ENCODE data around the gene PTGR2. TPM values are rescaled to one million over a fixed set of nuclear protein-coding genes. Genes with fewer than 3 reads are reported as not detected.
"Not testable (repeated sequence)": the region's sequence is repeated elsewhere in the genome, so short reads cannot be mapped to it uniquely, and the experiment has no call there.

Gene PTGR2
- total RNA-seq, 2 donors from 2014 or later: 1.3 to 1.4 TPM

- no peak for DNase-seq
- H3K4me1 Mint-ChIP-seq: peaks cover 3% of the 10 kb centered on the region
- no peaks in the 10 kb centered on the region for H3K36me3 Mint-ChIP-seq (ENCODE audit: low read depth)
- H3K4me3 Mint-ChIP-seq: no peak overlapping the region
- no peaks in the 10 kb centered on the region for H3K9me3 ChIP-seq (ENCODE audit: control insufficient read depth, low read length, poor library complexity, severe bottlenecking)
- no peaks in the 10 kb centered on the region for H3K27me3 Mint-ChIP-seq
- H3K27ac Mint-ChIP-seq: no peak overlapping the region
- no peak for ATAC-seq
Observed at GRCh38 chr14:73823339-73823885, 28.2 kb upstream of the PTGR2 start.

GRCh38 chr14:73824127-73824526 is 27.5 kb upstream of the PTGR2 start:
- no peaks in the 10 kb centered on the region for H3K36me3 Mint-ChIP-seq (ENCODE audit: low read depth)
- no peaks in the 10 kb centered on the region for H3K9me3 ChIP-seq (ENCODE audit: control insufficient read depth, low read length, poor library complexity, severe bottlenecking)
- ATAC-seq (no peak), DNase-seq (no peak)
- no peaks in the 10 kb centered on the region for H3K27me3 Mint-ChIP-seq
- no peak overlapping the region for H3K27ac Mint-ChIP-seq
- peaks cover 5% of the 10 kb centered on the region for H3K4me1 Mint-ChIP-seq
- H3K4me3 Mint-ChIP-seq: no peak overlapping the region

- no peaks in the 10 kb centered on the region for H3K9me3 ChIP-seq (ENCODE audit: control insufficient read depth, low read length, poor library complexity, severe bottlenecking)
- DNase-seq (no peak), ATAC-seq (no peak)
- H3K4me3 Mint-ChIP-seq: no peak overlapping the region
- no peaks in the 10 kb centered on the region for H3K27me3 Mint-ChIP-seq
- peaks cover 7% of the 10 kb centered on the region for H3K4me1 Mint-ChIP-seq
- H3K27ac Mint-ChIP-seq: no peak overlapping the region
- no peaks in the 10 kb centered on the region for H3K36me3 Mint-ChIP-seq (ENCODE audit: low read depth)
Observed at GRCh38 chr14:73824536-73824935, 27.1 kb upstream of the PTGR2 start.

GRCh38 chr14:73825551-73826188 is 26.0 kb upstream of the PTGR2 start:
- ATAC-seq (peak; percentile 98), DNase-seq (peak; percentile 54 to 70 (median 62))
- no peaks in the 10 kb centered on the region for H3K36me3 Mint-ChIP-seq (ENCODE audit: low read depth)
- no peak overlapping the region for H3K27ac Mint-ChIP-seq
- no peaks in the 10 kb centered on the region for H3K9me3 ChIP-seq (ENCODE audit: control insufficient read depth, low read length, poor library complexity, severe bottlenecking)
- H3K27me3 Mint-ChIP-seq: no peaks in the 10 kb centered on the region
- no peak overlapping the region for H3K4me3 Mint-ChIP-seq
- H3K4me1 Mint-ChIP-seq: peaks cover 12% of the 10 kb centered on the region

GRCh38 chr14:73827190-73827589 is 24.4 kb upstream of the PTGR2 start:
- H3K27ac Mint-ChIP-seq; DNase-seq; H3K36me3 Mint-ChIP-seq (ENCODE audit: low read depth); H3K27me3 Mint-ChIP-seq; H3K4me3 Mint-ChIP-seq; H3K9me3 ChIP-seq (ENCODE audit: control insufficient read depth, low read length, poor library complexity, severe bottlenecking); ATAC-seq: not testable (repeated sequence)
- peaks cover 12% of the 10 kb centered on the region for H3K4me1 Mint-ChIP-seq

GRCh38 chr14:73829071-73829470 is 22.6 kb upstream of the PTGR2 start:
- H3K9me3 ChIP-seq (ENCODE audit: control insufficient read depth, low read length, poor library complexity, severe bottlenecking): no peaks in the 10 kb centered on the region
- Mint-ChIP-seq H3K36me3 (ENCODE audit: low read depth) (no peaks in the 10 kb centered on the region), H3K4me1 (peaks cover 12% of the 10 kb centered on the region), H3K27me3 (no peaks in the 10 kb centered on the region), H3K27ac (peak overlapping the region; percentile 86), H3K4me3 (no peak overlapping the region)
- DNase-seq (no peak), ATAC-seq (no peak)

GRCh38 chr14:73829526-73830431 is 21.9 kb upstream of the PTGR2 start:
- no peaks in the 10 kb centered on the region for H3K9me3 ChIP-seq (ENCODE audit: control insufficient read depth, low read length, poor library complexity, severe bottlenecking)
- H3K27ac Mint-ChIP-seq: peak overlapping the region; percentile 86
- ATAC-seq (peak; percentile 49), DNase-seq (no peak)
- H3K4me3 Mint-ChIP-seq: peak overlapping the region; percentile 71
- H3K27me3 Mint-ChIP-seq: no peaks in the 10 kb centered on the region
- H3K36me3 Mint-ChIP-seq (ENCODE audit: low read depth): no peaks in the 10 kb centered on the region
- H3K4me1 Mint-ChIP-seq: peaks cover 12% of the 10 kb centered on the region

- H3K4me3 Mint-ChIP-seq: no peak overlapping the region
- no peaks in the 10 kb centered on the region for H3K27me3 Mint-ChIP-seq
- no peaks in the 10 kb centered on the region for H3K9me3 ChIP-seq (ENCODE audit: control insufficient read depth, low read length, poor library complexity, severe bottlenecking)
- H3K27ac Mint-ChIP-seq: no peak overlapping the region
- no peak for ATAC-seq
- no peak for DNase-seq
- peaks cover 9% of the 10 kb centered on the region for H3K4me1 Mint-ChIP-seq
- H3K36me3 Mint-ChIP-seq (ENCODE audit: low read depth): no peaks in the 10 kb centered on the region
Observed at GRCh38 chr14:73833034-73833433, 18.6 kb upstream of the PTGR2 start.

- ATAC-seq (no peak), DNase-seq (no peak)
- H3K4me3 Mint-ChIP-seq: no peak overlapping the region
- no peaks in the 10 kb centered on the region for H3K27me3 Mint-ChIP-seq
- H3K4me1 Mint-ChIP-seq: peaks cover 9% of the 10 kb centered on the region
- H3K36me3 Mint-ChIP-seq (ENCODE audit: low read depth): no peaks in the 10 kb centered on the region
- H3K27ac Mint-ChIP-seq: no peak overlapping the region
- H3K9me3 ChIP-seq (ENCODE audit: control insufficient read depth, low read length, poor library complexity, severe bottlenecking): no peaks in the 10 kb centered on the region
Observed at GRCh38 chr14:73833530-73834260, 17.9 kb upstream of the PTGR2 start.

GRCh38 chr14:73834261-73834625 is 17.4 kb upstream of the PTGR2 start:
- no peaks in the 10 kb centered on the region for H3K36me3 Mint-ChIP-seq (ENCODE audit: low read depth)
- H3K4me1 Mint-ChIP-seq: peaks cover 6% of the 10 kb centered on the region
- ATAC-seq (no peak), DNase-seq (no peak)
- no peaks in the 10 kb centered on the region for H3K27me3 Mint-ChIP-seq
- no peak overlapping the region for H3K4me3 Mint-ChIP-seq
- no peak overlapping the region for H3K27ac Mint-ChIP-seq
- H3K9me3 ChIP-seq (ENCODE audit: control insufficient read depth, low read length, poor library complexity, severe bottlenecking): no peaks in the 10 kb centered on the region

GRCh38 chr14:73838293-73839034 is 13.2 kb upstream of the PTGR2 start:
- not testable (repeated sequence) for H3K27ac Mint-ChIP-seq; ATAC-seq; H3K9me3 ChIP-seq (ENCODE audit: control insufficient read depth, low read length, poor library complexity, severe bottlenecking); H3K36me3 Mint-ChIP-seq (ENCODE audit: low read depth); DNase-seq; H3K4me3 Mint-ChIP-seq; H3K27me3 Mint-ChIP-seq; H3K4me1 Mint-ChIP-seq

- no peak overlapping the region for H3K4me3 Mint-ChIP-seq
- H3K27ac Mint-ChIP-seq: no peak overlapping the region
- no peaks in the 10 kb centered on the region for H3K27me3 Mint-ChIP-seq
- no peaks in the 10 kb centered on the region for H3K9me3 ChIP-seq (ENCODE audit: control insufficient read depth, low read length, poor library complexity, severe bottlenecking)
- H3K36me3 Mint-ChIP-seq (ENCODE audit: low read depth): no peaks in the 10 kb centered on the region
- no peaks in the 10 kb centered on the region for H3K4me1 Mint-ChIP-seq
- DNase-seq (no peak), ATAC-seq (no peak)
Observed at GRCh38 chr14:73842201-73842600, 9.4 kb upstream of the PTGR2 start.

All from T-helper 17 cell (primary cell).